Neutrophil (primary cell): ENCODE measurements around the gene LRRC63.

Source experiments
- H3K27ac ChIP-seq: fragments of 200-600 bp; sonication (generic); 2 replicates; pipeline ENCODE4 v1.5.1; 2016; ENCODE audit warnings: mild to moderate bottlenecking, moderate library complexity
- H3K27me3 ChIP-seq: fragments of 200-600 bp; sonication (generic); 2 replicates; pipeline ENCODE4 v1.6.0; 2016; ENCODE audit warnings: mild to moderate bottlenecking
- H3K36me3 ChIP-seq: fragments of 200-600 bp; sonication (generic); 2 replicates; pipeline ENCODE4 v1.5.1; 2017
- H3K4me1 ChIP-seq, 2 experiments: fragments of 200-600 bp in 1 of 2; sonication (generic) in 1 of 2; 1 replicate in 1 of 2; 2 replicates in 1 of 2; pipeline versions ENCODE4 v1.5.1 to v1.6.1; 2013 to 2016; ENCODE audit warnings: low read depth in 1 of 2, low read length in 1 of 2, mild to moderate bottlenecking in 1 of 2, moderate library complexity in 1 of 2; ENCODE audit not compliant: control insufficient read depth in 1 of 2, insufficient read depth in 1 of 2
- H3K4me3 ChIP-seq, 2 experiments: fragments of 200-600 bp in 1 of 2; sonication (generic) in 1 of 2; 1 replicate in 1 of 2; 2 replicates in 1 of 2; pipeline ENCODE4 v1.5.1; 2013 to 2016; ENCODE audit warnings: low read depth in 1 of 2, low read length in 1 of 2, mild to moderate bottlenecking in 1 of 2, moderate library complexity in 1 of 2
- H3K9me3 ChIP-seq: fragments of 200-600 bp; sonication (generic); 2 replicates; pipeline ENCODE4 v1.5.1; 2016
- TF ChIP-seq, protein P1 (sequence below): fragments of 200-600 bp; sonication (generic); IDR thresholded peaks from 2 replicates; pipeline ENCODE4 v1.5.1; 2016; ENCODE audit warnings: antibody characterized with exemption

LRRC63 gene

DNA sequence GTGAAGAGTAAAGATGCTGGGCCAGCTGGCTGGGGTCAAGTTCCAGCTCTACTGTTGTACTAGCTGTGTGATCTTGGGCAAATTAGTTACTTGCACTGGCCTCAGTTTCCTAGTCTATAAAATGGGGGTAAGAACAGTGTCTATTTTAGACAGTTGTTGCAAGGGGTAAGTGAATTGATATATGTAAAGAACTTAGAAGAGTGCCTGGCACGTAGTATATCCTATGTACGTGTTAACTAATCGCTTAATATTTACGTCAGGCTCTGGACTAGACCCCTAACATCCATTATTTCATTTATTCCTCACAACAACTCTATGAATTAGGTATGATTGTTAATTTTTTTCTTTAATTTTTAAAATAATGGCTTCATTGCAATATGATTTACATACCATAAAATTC is 26.1 kb upstream of the LRRC63 start:
- peak overlapping the region; percentile 97 for H3K27ac ChIP-seq
- H3K36me3 ChIP-seq, result no peaks in the 10 kb centered on the region
- no peaks in the 10 kb centered on the region for H3K27me3 ChIP-seq
- TF ChIP-seq, protein P1, sequence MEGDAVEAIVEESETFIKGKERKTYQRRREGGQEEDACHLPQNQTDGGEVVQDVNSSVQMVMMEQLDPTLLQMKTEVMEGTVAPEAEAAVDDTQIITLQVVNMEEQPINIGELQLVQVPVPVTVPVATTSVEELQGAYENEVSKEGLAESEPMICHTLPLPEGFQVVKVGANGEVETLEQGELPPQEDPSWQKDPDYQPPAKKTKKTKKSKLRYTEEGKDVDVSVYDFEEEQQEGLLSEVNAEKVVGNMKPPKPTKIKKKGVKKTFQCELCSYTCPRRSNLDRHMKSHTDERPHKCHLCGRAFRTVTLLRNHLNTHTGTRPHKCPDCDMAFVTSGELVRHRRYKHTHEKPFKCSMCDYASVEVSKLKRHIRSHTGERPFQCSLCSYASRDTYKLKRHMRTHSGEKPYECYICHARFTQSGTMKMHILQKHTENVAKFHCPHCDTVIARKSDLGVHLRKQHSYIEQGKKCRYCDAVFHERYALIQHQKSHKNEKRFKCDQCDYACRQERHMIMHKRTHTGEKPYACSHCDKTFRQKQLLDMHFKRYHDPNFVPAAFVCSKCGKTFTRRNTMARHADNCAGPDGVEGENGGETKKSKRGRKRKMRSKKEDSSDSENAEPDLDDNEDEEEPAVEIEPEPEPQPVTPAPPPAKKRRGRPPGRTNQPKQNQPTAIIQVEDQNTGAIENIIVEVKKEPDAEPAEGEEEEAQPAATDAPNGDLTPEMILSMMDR, result no peak
- no peak overlapping the region for H3K4me3 ChIP-seq
- H3K4me1 ChIP-seq, result peaks cover 33% of the 10 kb centered on the region in 2 experiments
- no peaks in the 10 kb centered on the region for H3K9me3 ChIP-seq

DNA sequence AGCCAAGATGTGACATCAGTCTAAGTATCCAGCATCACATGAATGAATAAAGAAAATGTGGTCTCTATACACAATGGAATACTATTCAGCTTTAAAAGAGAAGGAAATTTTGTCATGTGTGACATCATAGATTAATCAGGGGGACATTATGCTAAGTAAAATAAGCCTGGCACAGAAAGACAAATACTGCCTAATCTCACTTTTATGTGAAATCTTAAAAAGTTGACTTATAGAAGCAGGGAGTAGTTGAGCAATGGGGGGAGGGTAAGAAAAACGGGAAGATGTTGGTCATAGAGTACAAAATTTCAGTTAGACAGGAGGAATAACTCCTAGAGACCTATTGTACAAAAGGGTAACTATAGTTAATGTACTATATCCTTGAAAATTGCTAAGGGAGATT is 19.3 kb upstream of the LRRC63 start:
- TF ChIP-seq, protein P1, result no peak
- Histone ChIP-seq H3K9me3 (no peaks in the 10 kb centered on the region), H3K27ac (no peak overlapping the region), H3K4me1 (no peaks in the 10 kb centered on the region), H3K4me3 (no peak overlapping the region), H3K36me3 (no peaks in the 10 kb centered on the region), H3K27me3 (no peaks in the 10 kb centered on the region)

DNA sequence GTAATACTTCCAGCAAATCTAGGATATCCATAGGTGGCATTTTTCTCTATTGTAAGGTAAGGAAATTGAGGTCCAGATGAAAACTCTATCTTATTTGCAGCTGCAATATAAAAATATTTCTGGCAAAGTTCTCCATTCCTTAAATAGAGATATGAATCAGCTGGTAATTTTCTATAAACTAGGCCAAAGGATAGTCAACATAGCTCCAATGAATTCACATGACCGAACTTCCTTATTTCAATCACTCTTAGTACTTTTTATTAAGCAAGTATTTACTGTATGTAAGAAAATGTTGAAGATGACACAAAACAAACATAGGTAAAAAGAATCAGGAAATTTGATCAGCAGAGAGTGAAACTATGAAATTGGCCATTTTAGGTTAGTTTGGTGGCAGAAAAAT is 16.7 kb upstream of the LRRC63 start:
- no peaks in the 10 kb centered on the region for H3K9me3 ChIP-seq
- H3K36me3 ChIP-seq, result no peaks in the 10 kb centered on the region
- no peak overlapping the region for H3K4me3 ChIP-seq
- TF ChIP-seq, protein P1, result no peak
- no peaks in the 10 kb centered on the region for H3K27me3 ChIP-seq
- H3K27ac ChIP-seq, result no peak overlapping the region
- H3K4me1 ChIP-seq, result peaks cover 3 to 6% of the 10 kb centered on the region in 2 experiments

DNA sequence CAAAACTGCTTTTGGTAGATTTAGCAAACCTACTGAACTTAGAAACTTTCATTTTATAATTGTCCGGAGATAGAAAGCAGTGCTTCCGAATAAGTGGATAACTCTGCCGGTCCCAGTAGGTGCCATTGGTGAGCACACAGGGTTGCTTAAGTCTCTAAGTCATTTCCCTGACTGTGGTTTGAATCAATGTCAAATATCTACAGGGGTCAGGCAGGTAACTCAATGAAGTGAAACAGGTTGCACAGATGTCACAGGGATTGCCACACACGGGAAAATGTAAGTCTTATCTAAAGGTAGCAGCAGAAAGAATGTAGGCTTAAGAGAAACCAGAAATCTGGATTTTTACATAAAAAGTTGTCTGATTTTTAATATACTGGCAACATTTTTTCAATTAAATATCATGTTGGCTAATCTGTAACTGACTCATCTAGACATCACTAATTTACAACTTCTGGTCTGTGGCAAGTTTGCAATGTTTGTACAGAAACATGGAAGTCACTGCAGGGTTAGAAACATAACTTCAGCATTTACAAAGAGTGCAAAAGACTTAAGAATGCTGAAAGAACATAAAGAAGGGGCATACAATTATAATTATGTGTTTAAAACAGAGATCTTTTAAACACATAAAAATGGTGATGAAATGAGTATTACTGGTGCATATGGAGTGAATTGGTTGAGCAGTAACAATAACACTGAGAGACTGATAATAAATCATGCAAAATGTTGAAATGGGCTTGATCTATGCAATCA is 14.3 kb upstream of the LRRC63 start:
- no peaks in the 10 kb centered on the region for H3K36me3 ChIP-seq
- TF ChIP-seq, protein P1, result no peak
- H3K4me3 ChIP-seq, result no peak overlapping the region
- H3K27ac ChIP-seq, result no peak overlapping the region
- H3K27me3 ChIP-seq, result no peaks in the 10 kb centered on the region
- no peaks in the 10 kb centered on the region for H3K9me3 ChIP-seq
- peaks cover 14 to 18% of the 10 kb centered on the region in 2 experiments for H3K4me1 ChIP-seq

DNA sequence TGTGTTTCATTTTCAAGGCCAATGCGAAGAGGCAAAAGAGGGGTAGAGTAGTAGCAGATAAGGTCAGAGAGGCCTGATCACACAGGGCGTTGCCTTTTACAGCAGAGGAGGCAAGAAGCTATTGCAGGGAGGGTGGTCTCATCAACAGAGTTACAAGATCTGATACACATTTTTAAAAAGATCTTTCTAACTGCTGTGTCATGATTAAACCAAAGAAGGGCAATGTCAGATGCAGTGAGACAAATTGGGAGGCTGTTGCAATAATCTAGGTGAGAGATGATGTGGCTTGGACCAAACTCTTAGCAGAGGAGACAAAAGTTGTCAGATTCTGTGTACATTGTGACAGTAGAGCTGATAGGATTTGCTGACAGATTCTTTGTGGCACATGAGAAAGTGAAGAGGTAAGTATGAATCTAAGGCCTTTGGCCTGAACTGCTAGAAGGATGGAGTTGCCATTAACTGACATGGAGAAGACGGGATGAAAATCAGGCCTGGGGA is 13.0 kb upstream of the LRRC63 start:
- Histone ChIP-seq H3K36me3 (no peaks in the 10 kb centered on the region), H3K27me3 (no peaks in the 10 kb centered on the region), H3K4me3 (no peak overlapping the region), H3K9me3 (no peaks in the 10 kb centered on the region), H3K27ac (no peak overlapping the region), H3K4me1 (peaks cover 22 to 25% of the 10 kb centered on the region in 2 experiments)
- TF ChIP-seq, protein P1, result no peak
